Aortic smooth muscle cell (primary cell): Measurements from ENCODE around the gene HPD. TPM values are rescaled to one million over a fixed set of nuclear protein-coding genes. Genes with fewer than 3 reads are reported as not detected.

Source experiments
- total RNA-seq: library from RNA; depleted of rRNA; stranded (reverse); fragments of >200 nt; gene quantifications from 2 replicates; pipeline ENCODE4 v1.2.3, GENCODE V29; 2014

Gene HPD
- total RNA-seq = 4.7 and 19.3 TPM in 2 replicates

DNA sequence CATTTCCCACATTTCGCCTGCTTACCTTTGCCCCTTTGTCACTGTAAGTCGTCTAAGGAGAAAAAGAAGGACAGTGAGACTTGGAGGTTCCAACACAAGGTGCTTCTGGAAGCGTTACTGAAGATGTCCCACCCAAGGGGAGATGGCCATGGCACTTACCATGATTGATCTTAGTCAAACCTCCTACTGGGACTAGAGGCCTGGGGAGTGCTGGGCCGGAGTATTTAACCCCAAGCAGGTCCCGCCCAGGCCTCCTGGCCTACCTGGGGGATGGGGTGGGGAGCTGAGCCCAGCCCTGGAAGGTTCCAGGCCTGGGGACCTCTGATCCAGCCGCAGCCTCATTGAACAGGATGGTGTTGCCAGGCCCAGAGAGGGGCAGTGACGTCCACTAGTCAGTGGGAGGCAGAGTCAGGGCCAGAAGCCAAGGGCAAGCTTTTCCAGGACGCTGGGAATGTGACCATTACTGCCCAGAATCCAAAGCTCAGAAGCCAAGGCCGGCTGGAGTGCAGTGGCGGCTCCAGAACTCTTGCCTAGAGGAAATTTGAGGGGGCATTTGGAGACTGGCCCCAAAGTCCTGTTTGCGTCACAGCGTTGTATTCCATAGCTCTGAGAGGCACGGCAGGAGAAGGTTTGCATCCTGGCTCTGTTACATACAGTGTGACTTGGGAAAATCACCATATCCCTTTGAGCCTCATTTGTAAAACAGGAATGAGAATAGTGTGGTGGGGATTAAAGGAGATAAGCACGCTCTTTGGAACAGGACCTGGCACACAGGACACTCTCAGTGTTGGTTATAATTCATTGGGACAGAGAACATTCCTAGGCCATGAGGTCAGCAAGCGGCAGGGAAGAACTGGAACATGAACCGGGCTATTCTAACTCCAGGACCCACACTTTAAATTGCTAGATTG is at the start of gene HPD:
HPD (minus strand) TSS at position 198 of the 911 bp plus-strand sequence; CDS start at position 162, 36 bp downstream.

DNA sequence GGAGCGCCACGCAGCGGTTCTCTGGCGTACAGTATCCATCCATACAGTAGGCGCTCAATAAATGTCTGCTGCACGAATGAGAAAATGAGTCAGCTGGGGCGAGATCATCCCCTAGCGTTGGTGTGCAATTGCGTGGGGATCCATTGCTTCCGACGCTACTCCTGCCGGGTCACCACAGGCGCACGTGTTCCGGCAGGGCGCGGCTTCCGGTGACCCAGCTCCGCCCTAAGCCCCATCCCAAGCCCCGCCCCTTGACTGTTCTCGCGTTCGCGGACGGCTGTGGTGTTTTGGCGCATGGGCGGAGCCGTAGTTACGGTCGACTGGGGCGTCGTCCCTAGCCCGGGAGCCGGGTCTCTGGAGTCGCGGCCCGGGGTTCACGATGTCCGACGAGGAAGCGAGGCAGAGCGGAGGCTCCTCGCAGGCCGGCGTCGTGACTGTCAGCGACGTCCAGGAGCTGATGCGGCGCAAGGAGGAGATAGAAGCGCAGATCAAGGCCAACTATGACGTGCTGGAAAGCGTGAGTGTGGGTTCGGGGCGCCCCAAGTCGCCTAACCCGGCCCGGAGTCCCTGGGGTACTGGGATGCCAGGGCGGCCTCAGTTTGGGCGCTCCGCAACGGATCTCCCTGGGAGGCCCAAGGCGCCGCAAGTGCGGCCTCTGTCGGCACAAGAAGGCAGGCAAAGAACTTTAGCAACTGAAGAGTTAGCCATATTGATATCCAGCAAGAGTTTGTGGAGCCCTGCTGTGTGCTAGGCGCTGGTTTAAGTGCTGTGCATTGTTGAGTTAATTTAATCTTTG is 30.0 kb upstream of the HPD start, which contains the start of gene PSMD9:
PSMD9 (plus strand) TSS at position 313 of the 796 bp plus-strand sequence; CDS start at position 380, 67 bp downstream.

DNA sequence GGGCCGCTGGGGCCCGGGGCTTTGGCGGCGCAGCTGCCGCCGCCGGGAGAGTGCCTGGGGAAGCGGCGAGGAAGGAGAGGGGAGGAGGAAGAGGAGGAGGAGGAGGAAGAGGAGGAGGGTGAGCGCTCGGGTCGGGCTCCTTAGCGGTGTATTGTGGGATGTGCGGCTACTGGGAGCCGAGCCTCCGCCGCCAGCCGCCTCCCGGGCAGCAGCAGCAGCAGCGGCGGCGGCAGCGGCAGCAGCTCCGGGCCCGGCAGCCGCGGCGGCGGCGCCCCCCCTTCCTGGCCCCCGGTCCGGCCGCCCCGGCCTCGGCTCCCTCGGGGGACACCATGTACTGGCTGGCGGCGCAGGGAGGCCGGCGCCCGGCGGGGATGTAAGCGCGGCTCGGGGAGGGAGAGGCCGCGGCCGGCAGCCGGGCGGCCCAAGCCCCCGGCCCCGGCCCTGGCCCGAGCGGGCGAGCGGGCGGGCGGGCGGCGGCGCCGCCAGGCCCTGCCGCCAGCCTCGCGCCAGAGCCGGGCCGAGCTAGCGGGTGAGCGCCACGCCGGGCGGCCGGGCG is 54.7 kb downstream of the HPD start, which contains the start of gene SETD1B:
SETD1B (plus strand) TSS at position 149 of the 556 bp plus-strand sequence. CDS start 729 bp downstream, outside the sequence.

DNA sequence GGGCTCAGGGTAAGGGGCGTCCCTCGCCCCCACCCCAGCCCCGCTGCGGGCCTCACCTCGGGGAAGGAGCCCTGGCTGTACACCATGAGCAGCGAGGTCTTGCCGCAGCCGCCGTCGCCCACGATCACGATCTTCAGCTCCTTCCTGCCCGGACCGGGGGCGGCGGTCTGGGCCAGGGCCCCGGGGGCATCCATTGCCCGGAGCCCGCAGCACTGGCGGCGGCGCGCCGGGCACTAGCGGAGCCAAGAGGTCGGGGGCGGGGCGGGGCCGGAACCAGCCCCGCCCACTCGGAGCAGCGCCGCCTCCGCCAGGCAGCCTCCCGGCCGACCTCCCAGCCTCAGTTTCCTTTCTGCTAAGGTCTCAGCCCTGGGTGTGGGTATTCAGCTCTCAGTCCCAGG is 65.2 kb downstream of the HPD start, which contains the start of gene RHOF:
RHOF (minus strand) TSS at position 249 of the 398 bp plus-strand sequence; CDS start at position 194, 55 bp downstream.

Other genes with a start within 250 kb of the HPD start
- gene ORAI1, start 232.3 kb downstream of the HPD start, total RNA-seq = 7.9 and 8.2 TPM in 2 replicates
- gene MORN3, start 189.2 kb downstream of the HPD start, total RNA-seq = 1.4 and 1.5 TPM in 2 replicates
- 5.6 and 5.9 TPM in 2 replicates for gene TMEM120B, start 146.1 kb downstream of the HPD start, total RNA-seq
- 2.0 and 3.7 TPM in 2 replicates for gene RHOF, start 65.2 kb downstream of the HPD start, total RNA-seq
- 2.4 and 4.1 TPM in 2 replicates for gene SETD1B, start 54.9 kb downstream of the HPD start, total RNA-seq
- 116 and 145 TPM in 2 replicates for gene PSMD9, start 29.9 kb upstream of the HPD start, total RNA-seq
- 5.7 and 8.7 TPM in 2 replicates for gene CFAP251, start 59.7 kb upstream of the HPD start, total RNA-seq
- gene BCL7A, start 163.0 kb upstream of the HPD start, total RNA-seq = 13.7 and 19.6 TPM in 2 replicates
- gene MLXIP, start 219.9 kb upstream of the HPD start, total RNA-seq = 10.2 and 13.1 TPM in 2 replicates